Measurements from ENCODE around the gene RSBN1L.
"Not testable (repeated sequence)": the region's sequence is repeated elsewhere in the genome, so short reads cannot be mapped to it uniquely, and the experiment has no call there.

Gene RSBN1L

GRCh38 chr7:77782383-77782782 is 86.1 kb downstream of the RSBN1L start:
- Histone ChIP-seq H2BK5ac (ENCODE audit: low read length) (no peak overlapping the region), H3K27ac (ENCODE audit: low read depth, low read length) (no peak overlapping the region), H3K4ac (ENCODE audit: low read depth, low read length) (no peak overlapping the region), H3K18ac (ENCODE audit: low read length) (no peak overlapping the region), H4K5ac (ENCODE audit: low read length) (no peak overlapping the region), H3K36me3 (ENCODE audit: control insufficient read depth, insufficient read depth, low read length) (no peaks in the 10 kb centered on the region), H2BK120ac (ENCODE audit: low read depth, low read length) (no peak overlapping the region), H3K27me3 (ENCODE audit: insufficient read depth, low read length, poor library complexity) (no peaks in the 10 kb centered on the region), H3K4me2 (ENCODE audit: low read length) (no peak overlapping the region), H3K79me1 (ENCODE audit: low read length) (no peaks in the 10 kb centered on the region), H4K8ac (ENCODE audit: low read depth, low read length) (no peak overlapping the region), H3K9ac (ENCODE audit: low read length) (no peak overlapping the region), H3K56ac (ENCODE audit: low read length) (no peak overlapping the region), H2BK15ac (replicated peaks; ENCODE audit: low read depth) (no peak overlapping the region), H3K79me2 (ENCODE audit: control insufficient read depth, insufficient read depth, low read length) (no peaks in the 10 kb centered on the region), H2AK5ac (ENCODE audit: low read length) (no peak overlapping the region), H3K4me1 (ENCODE audit: control insufficient read depth, low read depth, low read length) (no peaks in the 10 kb centered on the region), H3K4me3 (ENCODE audit: low read length) (no peak overlapping the region), H3K23ac (ENCODE audit: low read length) (no peak overlapping the region)
- no peak for DNase-seq
- 100% methylated on average over 3 of the region's 4 CpGs for WGBS (ENCODE audit: extremely low coverage, insufficient coverage, low lambda C conversion rate)

- H4K8ac ChIP-seq (ENCODE audit: low read depth, low read length): no peak overlapping the region
- no peak overlapping the region for H2AK5ac ChIP-seq (ENCODE audit: low read length)
- H2BK5ac ChIP-seq (ENCODE audit: low read length): no peak overlapping the region
- H3K27ac ChIP-seq (ENCODE audit: low read depth, low read length): no peak overlapping the region
- H3K23ac ChIP-seq (ENCODE audit: low read length): no peak overlapping the region
- H3K4ac ChIP-seq (ENCODE audit: low read depth, low read length): no peak overlapping the region
- H3K4me1 ChIP-seq (ENCODE audit: control insufficient read depth, low read depth, low read length): no peaks in the 10 kb centered on the region
- no peak overlapping the region for H2BK120ac ChIP-seq (ENCODE audit: low read depth, low read length)
- WGBS (ENCODE audit: extremely low coverage, insufficient coverage, low lambda C conversion rate): no CpG with 5 or more reads among the region's 1 CpG
- H3K79me1 ChIP-seq (ENCODE audit: low read length): no peaks in the 10 kb centered on the region
- no peak for DNase-seq
- H3K36me3 ChIP-seq (ENCODE audit: control insufficient read depth, insufficient read depth, low read length): no peaks in the 10 kb centered on the region
- H3K56ac ChIP-seq (ENCODE audit: low read length): no peak overlapping the region
- no peak overlapping the region for H2BK15ac ChIP-seq (replicated peaks; ENCODE audit: low read depth)
- H3K4me2 ChIP-seq (ENCODE audit: low read length): no peak overlapping the region
- no peaks in the 10 kb centered on the region for H3K79me2 ChIP-seq (ENCODE audit: control insufficient read depth, insufficient read depth, low read length)
- no peak overlapping the region for H4K5ac ChIP-seq (ENCODE audit: low read length)
- H3K9ac ChIP-seq (ENCODE audit: low read length): no peak overlapping the region
- H3K27me3 ChIP-seq (ENCODE audit: insufficient read depth, low read length, poor library complexity): no peaks in the 10 kb centered on the region
- H3K4me3 ChIP-seq (ENCODE audit: low read length): no peak overlapping the region
- H3K18ac ChIP-seq (ENCODE audit: low read length): no peak overlapping the region
Observed at GRCh38 chr7:77783111-77783510, 86.9 kb downstream of the RSBN1L start.

GRCh38 chr7:77783545-77783944 is 87.3 kb downstream of the RSBN1L start:
- Histone ChIP-seq H3K4me3 (ENCODE audit: low read length) (no peak overlapping the region), H2BK5ac (ENCODE audit: low read length) (no peak overlapping the region), H2AK5ac (ENCODE audit: low read length) (no peak overlapping the region), H3K18ac (ENCODE audit: low read length) (no peak overlapping the region), H3K4ac (ENCODE audit: low read depth, low read length) (no peak overlapping the region), H4K8ac (ENCODE audit: low read depth, low read length) (no peak overlapping the region), H3K56ac (ENCODE audit: low read length) (no peak overlapping the region), H3K79me2 (ENCODE audit: control insufficient read depth, insufficient read depth, low read length) (no peaks in the 10 kb centered on the region), H3K4me2 (ENCODE audit: low read length) (no peak overlapping the region), H2BK120ac (ENCODE audit: low read depth, low read length) (no peak overlapping the region), H3K79me1 (ENCODE audit: low read length) (no peaks in the 10 kb centered on the region), H3K36me3 (ENCODE audit: control insufficient read depth, insufficient read depth, low read length) (no peaks in the 10 kb centered on the region), H3K9ac (ENCODE audit: low read length) (no peak overlapping the region), H3K27me3 (ENCODE audit: insufficient read depth, low read length, poor library complexity) (no peaks in the 10 kb centered on the region), H3K23ac (ENCODE audit: low read length) (no peak overlapping the region), H3K27ac (ENCODE audit: low read depth, low read length) (no peak overlapping the region), H3K4me1 (ENCODE audit: control insufficient read depth, low read depth, low read length) (no peaks in the 10 kb centered on the region), H2BK15ac (replicated peaks; ENCODE audit: low read depth) (no peak overlapping the region), H4K5ac (ENCODE audit: low read length) (no peak overlapping the region)
- DNase-seq: no peak
- no CpG with 5 or more reads among the region's 3 CpGs for WGBS (ENCODE audit: extremely low coverage, insufficient coverage, low lambda C conversion rate)

GRCh38 chr7:77784426-77784825 is 88.2 kb downstream of the RSBN1L start:
- H3K36me3 ChIP-seq (ENCODE audit: control insufficient read depth, insufficient read depth, low read length); H2AK5ac ChIP-seq (ENCODE audit: low read length); H3K9ac ChIP-seq (ENCODE audit: low read length); H3K27me3 ChIP-seq (ENCODE audit: insufficient read depth, low read length, poor library complexity); H3K27ac ChIP-seq (ENCODE audit: low read depth, low read length); DNase-seq; H3K79me1 ChIP-seq (ENCODE audit: low read length); H3K4me1 ChIP-seq (ENCODE audit: control insufficient read depth, low read depth, low read length); H2BK15ac ChIP-seq (replicated peaks; ENCODE audit: low read depth); H3K4ac ChIP-seq (ENCODE audit: low read depth, low read length); H2BK120ac ChIP-seq (ENCODE audit: low read depth, low read length); H3K56ac ChIP-seq (ENCODE audit: low read length); H4K8ac ChIP-seq (ENCODE audit: low read depth, low read length); H3K4me2 ChIP-seq (ENCODE audit: low read length); H2BK5ac ChIP-seq (ENCODE audit: low read length); H4K5ac ChIP-seq (ENCODE audit: low read length); H3K79me2 ChIP-seq (ENCODE audit: control insufficient read depth, insufficient read depth, low read length); H3K4me3 ChIP-seq (ENCODE audit: low read length); H3K18ac ChIP-seq (ENCODE audit: low read length); H3K23ac ChIP-seq (ENCODE audit: low read length): not testable (repeated sequence)
- no CpG with 5 or more reads among the region's 10 CpGs for WGBS (ENCODE audit: extremely low coverage, insufficient coverage, low lambda C conversion rate)

- Histone ChIP-seq H4K8ac (ENCODE audit: low read depth, low read length) (no peak overlapping the region), H3K56ac (ENCODE audit: low read length) (no peak overlapping the region), H3K18ac (ENCODE audit: low read length) (no peak overlapping the region), H3K4me2 (ENCODE audit: low read length) (no peak overlapping the region), H3K27me3 (ENCODE audit: insufficient read depth, low read length, poor library complexity) (no peaks in the 10 kb centered on the region), H3K4me3 (ENCODE audit: low read length) (no peak overlapping the region), H3K79me2 (ENCODE audit: control insufficient read depth, insufficient read depth, low read length) (no peaks in the 10 kb centered on the region), H3K4ac (ENCODE audit: low read depth, low read length) (no peak overlapping the region), H2BK15ac (replicated peaks; ENCODE audit: low read depth) (no peak overlapping the region), H3K23ac (ENCODE audit: low read length) (no peak overlapping the region), H2AK5ac (ENCODE audit: low read length) (no peak overlapping the region), H2BK5ac (ENCODE audit: low read length) (no peak overlapping the region), H3K36me3 (ENCODE audit: control insufficient read depth, insufficient read depth, low read length) (no peaks in the 10 kb centered on the region), H4K5ac (ENCODE audit: low read length) (no peak overlapping the region), H3K9ac (ENCODE audit: low read length) (no peak overlapping the region), H3K79me1 (ENCODE audit: low read length) (no peaks in the 10 kb centered on the region), H3K27ac (ENCODE audit: low read depth, low read length) (no peak overlapping the region), H2BK120ac (ENCODE audit: low read depth, low read length) (no peak overlapping the region), H3K4me1 (ENCODE audit: control insufficient read depth, low read depth, low read length) (no peaks in the 10 kb centered on the region)
- no CpG with 5 or more reads among the region's 3 CpGs for WGBS (ENCODE audit: extremely low coverage, insufficient coverage, low lambda C conversion rate)
- no peak for DNase-seq
Observed at GRCh38 chr7:77786018-77786417, 89.8 kb downstream of the RSBN1L start.

- no peak overlapping the region for H3K9ac ChIP-seq (ENCODE audit: low read length)
- H3K79me1 ChIP-seq (ENCODE audit: low read length): no peaks in the 10 kb centered on the region
- H3K18ac ChIP-seq (ENCODE audit: low read length): no peak overlapping the region
- no peak overlapping the region for H4K8ac ChIP-seq (ENCODE audit: low read depth, low read length)
- no peak overlapping the region for H4K5ac ChIP-seq (ENCODE audit: low read length)
- no peak overlapping the region for H2BK15ac ChIP-seq (replicated peaks; ENCODE audit: low read depth)
- H3K27me3 ChIP-seq (ENCODE audit: insufficient read depth, low read length, poor library complexity): no peaks in the 10 kb centered on the region
- no peak overlapping the region for H3K4me3 ChIP-seq (ENCODE audit: low read length)
- H2BK120ac ChIP-seq (ENCODE audit: low read depth, low read length): no peak overlapping the region
- H3K36me3 ChIP-seq (ENCODE audit: control insufficient read depth, insufficient read depth, low read length): no peaks in the 10 kb centered on the region
- H3K56ac ChIP-seq (ENCODE audit: low read length): no peak overlapping the region
- H3K4me1 ChIP-seq (ENCODE audit: control insufficient read depth, low read depth, low read length): no peaks in the 10 kb centered on the region
- H3K4ac ChIP-seq (ENCODE audit: low read depth, low read length): no peak overlapping the region
- H3K79me2 ChIP-seq (ENCODE audit: control insufficient read depth, insufficient read depth, low read length): no peaks in the 10 kb centered on the region
- H2AK5ac ChIP-seq (ENCODE audit: low read length): no peak overlapping the region
- DNase-seq: no peak
- H3K27ac ChIP-seq (ENCODE audit: low read depth, low read length): no peak overlapping the region
- H3K23ac ChIP-seq (ENCODE audit: low read length): no peak overlapping the region
- no peak overlapping the region for H2BK5ac ChIP-seq (ENCODE audit: low read length)
- no peak overlapping the region for H3K4me2 ChIP-seq (ENCODE audit: low read length)
Observed at GRCh38 chr7:77786741-77787140, 90.5 kb downstream of the RSBN1L start.
